HepG2 (cell line): ENCODE measurements around the gene NPB. TPM values are rescaled to one million over a fixed set of nuclear protein-coding genes. Genes with fewer than 3 reads are reported as not detected.

Experiments
- CAMTA2 ChIP-seq: sonication (generic); formaldehyde crosslinking; IDR thresholded peaks from 2 replicates; pipeline ENCODE4 v1.4.0; 2020; ENCODE audit warnings: mild to moderate bottlenecking, missing genetic modification reagents, borderline replicate concordance
- ESRRA ChIP-seq: sonication (generic); formaldehyde crosslinking; IDR thresholded peaks from 2 replicates; pipeline ENCODE4 v1.5.1; 2020; ENCODE audit warnings: mild to moderate bottlenecking, low read depth, missing genetic modification reagents
- ETV6 ChIP-seq: sonication (generic); formaldehyde crosslinking; conservative IDR thresholded peaks from 2 replicates; pipeline ENCODE4 v1.4.0; 2020; ENCODE audit warnings: missing genetic modification reagents
- FOXK1 ChIP-seq: sonication (generic); formaldehyde crosslinking; IDR thresholded peaks from 2 replicates; pipeline ENCODE4 v1.4.0; 2020; ENCODE audit warnings: low read depth, missing genetic modification reagents, borderline replicate concordance
- ISX ChIP-seq: sonication (generic); formaldehyde crosslinking; conservative IDR thresholded peaks from 2 replicates; pipeline ENCODE4 v1.5.0; 2020; ENCODE audit warnings: missing genetic modification reagents
- MYNN ChIP-seq: sonication (generic); formaldehyde crosslinking; IDR thresholded peaks from 2 replicates; pipeline ENCODE4 v1.4.0; 2020; ENCODE audit warnings: mild to moderate bottlenecking, low read depth, missing genetic modification reagents
- PATZ1 ChIP-seq: sonication (generic); formaldehyde crosslinking; IDR thresholded peaks from 2 replicates; pipeline ENCODE4 v1.4.0; 2020; ENCODE audit warnings: missing genetic modification reagents
- RFX3 ChIP-seq: IDR thresholded peaks from 2 replicates; pipeline ENCODE4 v1.6.1; 2016; ENCODE audit warnings: missing biosample characterization, missing genetic modification reagents
- YY1 ChIP-seq: IDR thresholded peaks from 2 replicates; pipeline ENCODE4 v1.6.1; 2011; ENCODE audit warnings: low read length, low read depth, moderate library complexity, mild to moderate bottlenecking; ENCODE audit not compliant: insufficient read depth, insufficient replicate concordance
- ZNF138 ChIP-seq: sonication (generic); formaldehyde crosslinking; IDR thresholded peaks from 2 replicates; pipeline ENCODE4 v1.5.0; 2020; ENCODE audit warnings: mild to moderate bottlenecking, low read depth, missing genetic modification reagents
- polyA plus RNA-seq, 8 experiments: library from polyadenylated mRNA; depleted of rRNA in 3 of 8; stranded (reverse) in 7 of 8; unstranded in 1 of 8; fragments of >200 nt; fragmentation: Illumina TruSeq in 4 of 8; extraction: Trizol in 4 of 8; gene quantifications; 2 replicates each; pipeline versions ENCODE4 v1.2.1 to v1.2.3, GENCODE V29; 2011 to 2016; ENCODE audit warnings: low read depth in 4 of 8, missing spikeins in 1 of 8, mixed read lengths in 1 of 8; ENCODE audit not compliant: insufficient read depth in 1 of 8
- total RNA-seq, 5 experiments: library from RNA; depleted of rRNA; stranded (reverse); fragments of >200 nt; fragmentation: Illumina TruSeq; extraction: Trizol; gene quantifications; 2 replicates each; pipeline ENCODE4 v1.2.3, GENCODE V29; 2016; ENCODE audit warnings: low read depth in 1 of 5
- TF ChIP-seq, protein P1 (sequence below): sonication (generic); formaldehyde crosslinking; IDR thresholded peaks from 2 replicates; pipeline ENCODE4 v1.5.0; 2020; ENCODE audit warnings: mild to moderate bottlenecking, missing genetic modification reagents, borderline replicate concordance
- TF ChIP-seq, protein P2 (sequence below): sonication (generic); formaldehyde crosslinking; IDR thresholded peaks from 2 replicates; pipeline ENCODE4 v1.8.1; 2023; ENCODE audit warnings: missing genetic modification reagents, mild to moderate bottlenecking, borderline replicate concordance
- TF ChIP-seq, protein P3 (sequence below): sonication (generic); formaldehyde crosslinking; IDR thresholded peaks from 2 replicates; pipeline ENCODE4 v1.5.0; 2020; ENCODE audit warnings: mild to moderate bottlenecking, missing genetic modification reagents, borderline replicate concordance

The NPB gene
- total and polyA plus RNA-seq, 2 of the 13 experiments (the other 11 are each of a cell fraction or from before 2014, with no cell fraction given): 0.11 to 0.93 TPM

DNA sequence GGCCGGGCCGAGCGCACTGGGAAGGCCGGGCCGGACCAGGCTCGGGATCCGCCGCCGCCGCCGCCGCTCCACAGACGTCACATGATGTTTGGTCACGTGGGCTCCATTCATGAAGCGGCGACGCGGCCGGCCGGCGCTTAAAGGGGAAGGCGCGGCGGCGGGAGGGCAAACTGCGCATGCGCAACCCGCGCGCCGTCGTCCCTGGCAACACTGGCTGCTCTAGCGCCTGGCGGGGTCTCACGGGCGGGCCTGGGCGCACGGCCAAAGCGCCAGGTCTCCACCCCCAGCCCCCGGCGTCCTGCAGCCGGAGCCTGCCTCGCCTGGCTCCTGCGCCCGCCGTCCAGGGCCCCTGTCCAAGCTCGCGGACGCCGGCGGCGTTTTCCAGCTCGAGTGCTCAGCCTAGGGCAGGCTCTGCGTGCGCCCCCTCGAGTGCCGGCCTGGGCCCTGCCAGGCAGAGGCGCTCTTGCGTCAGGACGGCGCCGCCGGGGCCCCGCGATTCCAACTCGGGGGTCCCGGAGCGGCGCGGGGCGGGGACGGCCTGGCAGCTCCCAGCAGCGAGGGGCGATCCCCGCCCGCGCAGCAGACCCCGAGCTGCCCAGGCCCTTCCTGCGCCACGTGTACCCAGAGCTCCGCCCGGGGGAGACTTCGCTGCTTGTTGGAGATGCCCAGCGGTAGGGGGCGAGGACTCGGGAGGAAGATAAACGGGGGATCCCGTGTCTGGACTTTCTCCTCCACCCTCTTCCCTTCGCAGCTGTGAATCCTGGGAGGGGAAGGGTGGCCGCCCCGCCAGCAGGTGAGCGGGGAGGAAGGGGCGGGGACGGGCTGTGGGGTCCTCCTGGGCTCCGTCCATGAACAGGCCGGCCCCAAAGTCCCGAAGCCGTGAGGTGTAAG, 25.9 kb downstream of the NPB start, which contains the start of gene MAFG (continued):
- TF ChIP-seq, protein P1, sequence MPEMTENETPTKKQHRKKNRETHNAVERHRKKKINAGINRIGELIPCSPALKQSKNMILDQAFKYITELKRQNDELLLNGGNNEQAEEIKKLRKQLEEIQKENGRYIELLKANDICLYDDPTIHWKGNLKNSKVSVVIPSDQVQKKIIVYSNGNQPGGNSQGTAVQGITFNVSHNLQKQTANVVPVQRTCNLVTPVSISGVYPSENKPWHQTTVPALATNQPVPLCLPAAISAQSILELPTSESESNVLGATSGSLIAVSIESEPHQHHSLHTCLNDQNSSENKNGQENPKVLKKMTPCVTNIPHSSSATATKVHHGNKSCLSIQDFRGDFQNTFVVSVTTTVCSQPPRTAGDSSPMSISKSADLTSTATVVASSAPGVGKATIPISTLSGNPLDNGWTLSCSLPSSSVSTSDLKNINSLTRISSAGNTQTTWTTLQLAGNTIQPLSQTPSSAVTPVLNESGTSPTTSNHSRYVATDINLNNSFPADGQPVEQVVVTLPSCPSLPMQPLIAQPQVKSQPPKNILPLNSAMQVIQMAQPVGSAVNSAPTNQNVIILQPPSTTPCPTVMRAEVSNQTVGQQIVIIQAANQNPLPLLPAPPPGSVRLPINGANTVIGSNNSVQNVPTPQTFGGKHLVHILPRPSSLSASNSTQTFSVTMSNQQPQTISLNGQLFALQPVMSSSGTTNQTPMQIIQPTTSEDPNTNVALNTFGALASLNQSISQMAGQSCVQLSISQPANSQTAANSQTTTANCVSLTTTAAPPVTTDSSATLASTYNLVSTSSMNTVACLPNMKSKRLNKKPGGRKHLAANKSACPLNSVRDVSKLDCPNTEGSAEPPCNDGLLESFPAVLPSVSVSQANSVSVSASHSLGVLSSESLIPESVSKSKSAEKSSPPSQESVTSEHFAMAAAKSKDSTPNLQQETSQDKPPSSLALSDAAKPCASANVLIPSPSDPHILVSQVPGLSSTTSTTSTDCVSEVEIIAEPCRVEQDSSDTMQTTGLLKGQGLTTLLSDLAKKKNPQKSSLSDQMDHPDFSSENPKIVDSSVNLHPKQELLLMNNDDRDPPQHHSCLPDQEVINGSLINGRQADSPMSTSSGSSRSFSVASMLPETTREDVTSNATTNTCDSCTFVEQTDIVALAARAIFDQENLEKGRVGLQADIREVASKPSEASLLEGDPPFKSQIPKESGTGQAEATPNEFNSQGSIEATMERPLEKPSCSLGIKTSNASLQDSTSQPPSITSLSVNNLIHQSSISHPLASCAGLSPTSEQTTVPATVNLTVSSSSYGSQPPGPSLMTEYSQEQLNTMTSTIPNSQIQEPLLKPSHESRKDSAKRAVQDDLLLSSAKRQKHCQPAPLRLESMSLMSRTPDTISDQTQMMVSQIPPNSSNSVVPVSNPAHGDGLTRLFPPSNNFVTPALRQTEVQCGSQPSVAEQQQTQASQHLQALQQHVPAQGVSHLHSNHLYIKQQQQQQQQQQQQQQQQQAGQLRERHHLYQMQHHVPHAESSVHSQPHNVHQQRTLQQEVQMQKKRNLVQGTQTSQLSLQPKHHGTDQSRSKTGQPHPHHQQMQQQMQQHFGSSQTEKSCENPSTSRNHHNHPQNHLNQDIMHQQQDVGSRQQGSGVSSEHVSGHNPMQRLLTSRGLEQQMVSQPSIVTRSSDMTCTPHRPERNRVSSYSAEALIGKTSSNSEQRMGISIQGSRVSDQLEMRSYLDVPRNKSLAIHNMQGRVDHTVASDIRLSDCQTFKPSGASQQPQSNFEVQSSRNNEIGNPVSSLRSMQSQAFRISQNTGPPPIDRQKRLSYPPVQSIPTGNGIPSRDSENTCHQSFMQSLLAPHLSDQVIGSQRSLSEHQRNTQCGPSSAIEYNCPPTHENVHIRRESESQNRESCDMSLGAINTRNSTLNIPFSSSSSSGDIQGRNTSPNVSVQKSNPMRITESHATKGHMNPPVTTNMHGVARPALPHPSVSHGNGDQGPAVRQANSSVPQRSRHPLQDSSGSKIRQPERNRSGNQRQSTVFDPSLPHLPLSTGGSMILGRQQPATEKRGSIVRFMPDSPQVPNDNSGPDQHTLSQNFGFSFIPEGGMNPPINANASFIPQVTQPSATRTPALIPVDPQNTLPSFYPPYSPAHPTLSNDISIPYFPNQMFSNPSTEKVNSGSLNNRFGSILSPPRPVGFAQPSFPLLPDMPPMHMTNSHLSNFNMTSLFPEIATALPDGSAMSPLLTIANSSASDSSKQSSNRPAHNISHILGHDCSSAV (CRISPR knock-in tag): no peak
- peak; percentile 91; the same call in 1 of the 2 replicates for TF ChIP-seq CAMTA2
- peak; percentile 92; the same call in 1 of the 2 replicates for TF ChIP-seq ZNF138 (CRISPR knock-in tag)
- TF ChIP-seq ETV6 (CRISPR knock-in tag): peak; percentile 85; the same call in 1 of the 2 replicates
- TF ChIP-seq RFX3 (CRISPR knock-in tag): peak; percentile 81
- TF ChIP-seq, protein P2, sequence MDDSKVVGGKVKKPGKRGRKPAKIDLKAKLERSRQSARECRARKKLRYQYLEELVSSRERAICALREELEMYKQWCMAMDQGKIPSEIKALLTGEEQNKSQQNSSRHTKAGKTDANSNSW: peak; percentile 60; the same call in 1 of the 2 replicates
- peak; percentile 88 for TF ChIP-seq PATZ1 (CRISPR knock-in tag)
- TF ChIP-seq FOXK1 (CRISPR knock-in tag): peak; percentile 77; the same call in 1 of the 2 replicates
- TF ChIP-seq YY1: peak; percentile 61
- 0 out of 2 replicates have a peak, but pooled peaks have one; percentile 7 for TF ChIP-seq MYNN (CRISPR knock-in tag)
- TF ChIP-seq, protein P3, sequence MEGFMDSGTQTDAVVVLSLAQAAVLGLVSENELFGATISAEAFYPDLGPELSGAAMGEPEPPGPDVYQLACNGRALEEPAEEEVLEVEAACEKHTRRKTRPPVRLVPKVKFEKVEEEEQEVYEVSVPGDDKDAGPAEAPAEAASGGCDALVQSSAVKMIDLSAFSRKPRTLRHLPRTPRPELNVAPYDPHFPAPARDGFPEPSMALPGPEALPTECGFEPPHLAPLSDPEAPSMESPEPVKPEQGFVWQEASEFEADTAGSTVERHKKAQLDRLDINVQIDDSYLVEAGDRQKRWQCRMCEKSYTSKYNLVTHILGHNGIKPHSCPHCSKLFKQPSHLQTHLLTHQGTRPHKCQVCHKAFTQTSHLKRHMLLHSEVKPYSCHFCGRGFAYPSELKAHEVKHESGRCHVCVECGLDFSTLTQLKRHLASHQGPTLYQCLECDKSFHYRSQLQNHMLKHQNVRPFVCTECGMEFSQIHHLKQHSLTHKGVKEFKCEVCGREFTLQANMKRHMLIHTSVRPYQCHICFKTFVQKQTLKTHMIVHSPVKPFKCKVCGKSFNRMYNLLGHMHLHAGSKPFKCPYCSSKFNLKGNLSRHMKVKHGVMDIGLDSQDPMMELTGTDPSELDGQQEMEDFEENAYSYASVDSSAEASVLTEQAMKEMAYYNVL (CRISPR knock-in tag): peak; percentile 67; the same call in 1 of the 2 replicates
- peak; percentile 47; the same call in 1 of the 2 replicates for TF ChIP-seq ESRRA (CRISPR knock-in tag)
- peak; percentile 88; the same call in 1 of the 2 replicates for TF ChIP-seq ISX (CRISPR knock-in tag)
